ENCODE measurements around the gene DNAH9. TPM values are rescaled to one million over a fixed set of nuclear protein-coding genes. Genes with fewer than 3 reads are reported as not detected.

The DNAH9 gene
- total RNA-seq, 1 donor from 2014 or later, result 0.08 TPM

DNA sequence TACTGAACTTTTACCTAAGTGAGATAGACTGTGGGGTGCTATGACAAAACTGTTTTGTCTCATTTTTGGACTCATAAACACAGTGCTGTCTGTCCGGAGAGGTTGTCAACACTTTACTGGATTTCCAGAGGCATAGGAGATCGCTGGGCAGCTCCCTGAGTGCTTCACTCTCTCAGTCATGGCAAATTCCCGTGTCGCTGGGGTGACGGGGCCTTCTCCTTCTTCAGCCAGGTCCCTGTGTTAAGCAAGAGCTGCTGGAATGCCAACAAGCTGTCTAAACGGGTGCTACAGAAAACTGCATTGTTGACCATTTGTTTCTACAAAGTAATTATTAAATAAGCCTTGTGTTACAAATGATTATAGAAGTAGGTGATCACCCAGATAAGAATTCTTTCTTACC, 141.6 kb downstream of the DNAH9 start:
- TF ChIP-seq, protein P1, sequence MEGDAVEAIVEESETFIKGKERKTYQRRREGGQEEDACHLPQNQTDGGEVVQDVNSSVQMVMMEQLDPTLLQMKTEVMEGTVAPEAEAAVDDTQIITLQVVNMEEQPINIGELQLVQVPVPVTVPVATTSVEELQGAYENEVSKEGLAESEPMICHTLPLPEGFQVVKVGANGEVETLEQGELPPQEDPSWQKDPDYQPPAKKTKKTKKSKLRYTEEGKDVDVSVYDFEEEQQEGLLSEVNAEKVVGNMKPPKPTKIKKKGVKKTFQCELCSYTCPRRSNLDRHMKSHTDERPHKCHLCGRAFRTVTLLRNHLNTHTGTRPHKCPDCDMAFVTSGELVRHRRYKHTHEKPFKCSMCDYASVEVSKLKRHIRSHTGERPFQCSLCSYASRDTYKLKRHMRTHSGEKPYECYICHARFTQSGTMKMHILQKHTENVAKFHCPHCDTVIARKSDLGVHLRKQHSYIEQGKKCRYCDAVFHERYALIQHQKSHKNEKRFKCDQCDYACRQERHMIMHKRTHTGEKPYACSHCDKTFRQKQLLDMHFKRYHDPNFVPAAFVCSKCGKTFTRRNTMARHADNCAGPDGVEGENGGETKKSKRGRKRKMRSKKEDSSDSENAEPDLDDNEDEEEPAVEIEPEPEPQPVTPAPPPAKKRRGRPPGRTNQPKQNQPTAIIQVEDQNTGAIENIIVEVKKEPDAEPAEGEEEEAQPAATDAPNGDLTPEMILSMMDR (IDR thresholded peaks at IDR 0.05; ENCODE audit: insufficient read depth, low read length, poor library complexity, severe bottlenecking), result no peak
- H3K36me3 ChIP-seq (ENCODE audit: control insufficient read depth, insufficient read depth, low read length), result no peaks in the 10 kb centered on the region
- no peak for DNase-seq (ENCODE audit: low read depth)
- H3K27me3 ChIP-seq (ENCODE audit: control insufficient read depth, insufficient read depth, low read length), result no peaks in the 10 kb centered on the region
- no peak overlapping the region for H3K4me3 ChIP-seq (ENCODE audit: low read depth, low read length)

DNA sequence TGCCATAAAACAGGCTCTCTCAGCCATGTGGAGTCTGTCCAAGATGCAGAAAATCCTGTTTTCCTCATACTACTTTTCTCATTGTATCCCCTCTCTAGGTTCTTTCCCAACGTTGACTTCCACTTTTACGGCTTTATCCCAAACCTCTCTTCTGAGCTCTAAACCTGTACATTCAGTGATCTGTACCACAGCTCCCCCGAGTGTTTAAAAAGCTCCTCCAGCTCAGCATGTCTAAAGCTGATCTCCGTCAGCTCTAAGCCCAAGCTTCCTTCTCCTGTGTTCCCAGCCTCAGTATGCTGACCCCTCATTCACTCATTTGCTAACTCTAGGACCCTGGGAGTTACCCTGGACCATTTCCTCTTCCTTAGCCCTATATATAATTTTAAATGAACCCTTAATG, 144.6 kb downstream of the DNAH9 start:
- DNase-seq (ENCODE audit: low read depth), result no peak
- Histone ChIP-seq H3K27me3 (ENCODE audit: control insufficient read depth, insufficient read depth, low read length) (no peaks in the 10 kb centered on the region), H3K36me3 (ENCODE audit: control insufficient read depth, insufficient read depth, low read length) (no peaks in the 10 kb centered on the region), H3K4me3 (ENCODE audit: low read depth, low read length) (no peak overlapping the region)
- TF ChIP-seq, protein P1 (IDR thresholded peaks at IDR 0.05; ENCODE audit: insufficient read depth, low read length, poor library complexity, severe bottlenecking), result no peak

DNA sequence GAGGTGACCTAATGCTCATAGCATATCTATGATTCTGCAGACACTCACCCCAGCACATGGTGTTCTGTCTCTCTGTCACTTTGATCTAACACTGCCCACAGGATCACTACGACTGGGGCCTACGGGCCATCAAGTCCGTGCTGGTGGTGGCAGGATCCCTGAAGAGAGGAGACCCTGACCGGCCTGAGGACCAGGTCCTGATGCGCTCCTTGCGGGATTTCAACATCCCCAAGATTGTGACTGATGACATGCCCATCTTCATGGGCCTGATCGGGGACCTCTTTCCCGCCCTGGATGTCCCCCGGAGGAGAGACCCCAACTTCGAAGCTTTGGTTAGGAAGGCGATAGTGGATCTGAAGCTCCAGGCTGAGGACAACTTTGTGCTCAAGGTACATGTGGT, 146.4 kb downstream of the DNAH9 start:
- TF ChIP-seq, protein P1 (IDR thresholded peaks at IDR 0.05; ENCODE audit: insufficient read depth, low read length, poor library complexity, severe bottlenecking), result no peak
- Histone ChIP-seq H3K36me3 (ENCODE audit: control insufficient read depth, insufficient read depth, low read length) (no peaks in the 10 kb centered on the region), H3K4me3 (ENCODE audit: low read depth, low read length) (no peak overlapping the region), H3K27me3 (ENCODE audit: control insufficient read depth, insufficient read depth, low read length) (no peaks in the 10 kb centered on the region)
- no peak for DNase-seq (ENCODE audit: low read depth)

DNA sequence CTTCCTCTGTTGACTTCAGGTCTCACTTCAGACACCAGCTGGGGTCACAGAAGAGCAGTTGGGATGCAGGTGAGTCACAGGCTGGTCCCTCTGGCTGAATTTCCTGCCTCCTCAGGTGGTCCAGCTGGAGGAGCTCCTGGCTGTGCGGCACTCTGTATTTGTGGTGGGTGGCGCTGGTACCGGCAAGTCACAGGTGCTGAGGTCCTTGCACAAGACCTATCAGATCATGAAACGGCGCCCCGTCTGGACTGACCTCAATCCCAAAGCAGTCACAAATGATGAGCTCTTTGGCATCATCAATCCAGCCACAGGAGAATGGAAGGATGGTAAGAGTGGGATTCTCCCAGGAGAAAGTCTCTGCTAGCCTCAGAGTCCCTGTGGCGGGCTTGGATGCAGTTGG, 149.2 kb downstream of the DNAH9 start:
- Histone ChIP-seq H3K36me3 (ENCODE audit: control insufficient read depth, insufficient read depth, low read length) (no peaks in the 10 kb centered on the region), H3K4me3 (ENCODE audit: low read depth, low read length) (no peak overlapping the region), H3K27me3 (ENCODE audit: control insufficient read depth, insufficient read depth, low read length) (no peaks in the 10 kb centered on the region)
- DNase-seq (ENCODE audit: low read depth), result no peak
- TF ChIP-seq, protein P1 (IDR thresholded peaks at IDR 0.05; ENCODE audit: insufficient read depth, low read length, poor library complexity, severe bottlenecking), result no peak

DNA sequence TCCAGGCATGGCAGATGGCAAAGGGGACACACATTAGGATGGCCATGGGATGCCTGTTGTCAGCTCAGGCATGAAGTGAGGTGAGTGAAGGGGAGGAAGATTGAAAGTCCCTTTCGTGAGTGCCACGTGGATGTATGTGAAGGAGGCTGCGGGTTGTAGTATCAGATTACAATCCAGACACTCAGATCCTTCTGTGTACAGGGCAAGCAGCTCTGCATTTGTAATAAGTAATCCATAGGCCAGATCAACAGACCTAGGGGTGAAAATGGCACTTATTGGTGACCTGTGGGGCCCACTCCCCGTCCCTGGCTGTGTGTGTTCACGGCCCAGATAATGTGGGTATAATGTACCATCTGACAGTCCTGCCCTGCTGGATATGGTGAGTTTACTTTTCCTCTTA, 159.5 kb downstream of the DNAH9 start:
- H3K36me3 ChIP-seq (ENCODE audit: control insufficient read depth, insufficient read depth, low read length), result no peaks in the 10 kb centered on the region
- no peak overlapping the region for H3K4me3 ChIP-seq (ENCODE audit: low read depth, low read length)
- H3K27me3 ChIP-seq (ENCODE audit: control insufficient read depth, insufficient read depth, low read length), result no peaks in the 10 kb centered on the region
- TF ChIP-seq, protein P1 (IDR thresholded peaks at IDR 0.05; ENCODE audit: insufficient read depth, low read length, poor library complexity, severe bottlenecking), result no peak
- DNase-seq (ENCODE audit: low read depth), result no peak

DNA sequence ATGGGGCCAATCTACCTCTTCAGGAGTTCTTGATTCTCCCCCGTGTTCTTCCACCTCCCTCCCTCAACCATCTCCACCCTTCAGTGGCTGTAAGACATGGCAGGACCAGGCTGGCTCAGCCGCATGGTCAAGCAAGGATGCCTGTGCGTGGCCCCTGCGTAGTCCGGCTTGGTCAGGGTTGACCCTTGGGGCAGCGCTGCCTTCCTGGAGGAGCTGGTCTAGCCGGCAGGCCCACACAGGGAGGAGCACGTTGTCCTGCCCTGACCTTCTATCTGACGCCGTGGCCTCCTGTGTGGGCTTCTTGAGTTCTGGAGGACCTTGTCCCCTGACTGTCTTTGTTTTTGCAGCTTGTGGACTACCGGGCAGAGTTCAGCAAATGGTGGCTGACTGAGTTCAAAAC, 169.8 kb downstream of the DNAH9 start:
- no peak for DNase-seq (ENCODE audit: low read depth)
- TF ChIP-seq, protein P1 (IDR thresholded peaks at IDR 0.05; ENCODE audit: insufficient read depth, low read length, poor library complexity, severe bottlenecking), result no peak
- no peak overlapping the region for H3K4me3 ChIP-seq (ENCODE audit: low read depth, low read length)
- H3K36me3 ChIP-seq (ENCODE audit: control insufficient read depth, insufficient read depth, low read length), result no peaks in the 10 kb centered on the region
- H3K27me3 ChIP-seq (ENCODE audit: control insufficient read depth, insufficient read depth, low read length), result no peaks in the 10 kb centered on the region
